ENCODE measurements around the gene A1BG.

- TF ChIP-seq CTCF (IDR thresholded peaks at IDR 0.05; ENCODE audit: low read depth, low read length) (no peak), EZH2phosphoT487 (IDR thresholded peaks at IDR 0.05; ENCODE audit: low read depth) (no peak)
Observed at GRCh38 chr19:58366585-58367430, 13.5 kb upstream of the A1BG start.

Measured in OCI-LY3 (cell line).